A549 (cell line): ENCODE data around the gene CPZ. TPM values are rescaled to one million over a fixed set of nuclear protein-coding genes. Genes with fewer than 3 reads are reported as not detected.

ENCODE experiments used
- ATAC-seq, 2 experiments: fragments of 200-7000 bp in 1 of 2; fragments of >200 bp in 1 of 2; cut with Nextera tagmentation in 1 of 2; cut with Tn5 transposase in 1 of 2; 3 replicates each; pipeline versions ENCODE4 v1.8.0 to v1.9.1; 2018 to 2020; ENCODE audit warnings: mild to moderate bottlenecking in 1 of 2, moderate library complexity in 1 of 2
- CTCF ChIA-PET: fragments of 300-600 bp; sonication (Branson Sonifier 250); formaldehyde crosslinking; extraction: SDS; loops from one replicate; lab custom pipeline; 2021; ENCODE audit warnings: antibody characterized with exemption, inconsistent platforms; lab: Yijun Ruan, JAX
- POLR2A ChIA-PET: fragments of 350-600 bp; formaldehyde crosslinking; extraction: SDS; loops from one replicate; lab custom pipeline; 2021; ENCODE audit warnings: antibody characterized with exemption, inconsistent platforms; lab: Yijun Ruan, JAX
- DNase-seq, 2 experiments: peaks; one replicate each; pipeline versions ENCODE4 v3.0.0 to v3.0.0-alpha.2; 2011 to 2016; ENCODE audit warnings: low read depth in 1 of 2, low spot score in 1 of 2
- FAIRE-seq: peaks from 2 replicates; lab custom pipeline; 2011; peaks lifted over from hg19 to GRCh38; lab: Jason Lieb, UNC
- H3K27ac ChIP-seq, 2 experiments: fragments of >200 bp; sonication (Bioruptor Twin); formaldehyde crosslinking; 3 replicates each; pipeline ENCODE4 v1.5.1; 2016 to 2017
- H3K4me1 ChIP-seq: fragments of >200 bp; sonication (Bioruptor Twin); formaldehyde crosslinking; 3 replicates; pipeline ENCODE4 v1.6.1; 2016
- H3K4me2 ChIP-seq: fragments of >200 bp; sonication (Bioruptor Twin); formaldehyde crosslinking; 3 replicates; pipeline ENCODE4 v1.6.1; 2016
- H3K4me3 ChIP-seq: fragments of >200 bp; sonication (Bioruptor Twin); formaldehyde crosslinking; 3 replicates; pipeline ENCODE4 v1.5.1; 2016
- H3K9me3 ChIP-seq: fragments of >200 bp; sonication (Bioruptor Twin); formaldehyde crosslinking; 3 replicates; pipeline ENCODE4 v1.6.1; 2016
- ATOH8 ChIP-seq: fragments of 250-450 bp; sonication (Bioruptor Pico); IDR thresholded peaks from 2 replicates; pipeline ENCODE4 v1.5.0; 2020; ENCODE audit warnings: low read depth, mild to moderate bottlenecking, moderate library complexity
- BHLHE40 ChIP-seq: IDR thresholded peaks from 2 replicates; pipeline ENCODE4 v1.6.1; 2012; ENCODE audit warnings: low read depth, low read length, inconsistent platforms
- CBX8 ChIP-seq: fragments of 200-600 bp; sonication (generic); IDR thresholded peaks from 2 replicates; pipeline ENCODE4 v1.6.1; 2016
- ELK1 ChIP-seq: fragments of 150-350 bp; IDR thresholded peaks from 2 replicates; pipeline ENCODE4 v1.6.1; 2014; ENCODE audit warnings: low read depth, mild to moderate bottlenecking, low read length
- ESRRA ChIP-seq: fragments of 150-350 bp; IDR thresholded peaks from 2 replicates; pipeline ENCODE4 v1.6.1; 2014; ENCODE audit warnings: mild to moderate bottlenecking, low read length, borderline replicate concordance
- FOXS1 ChIP-seq: fragments of 250-450 bp; sonication (Bioruptor Pico); IDR thresholded peaks from 2 replicates; pipeline ENCODE4 v1.5.0; 2020; ENCODE audit warnings: mild to moderate bottlenecking, moderate library complexity
- HOXA7 ChIP-seq: fragments of 250-450 bp; sonication (Bioruptor Pico); IDR thresholded peaks from 2 replicates; pipeline ENCODE4 v1.5.0; 2020; ENCODE audit warnings: mild to moderate bottlenecking, moderate library complexity
- HOXB5 ChIP-seq: fragments of 250-450 bp; sonication (Bioruptor Pico); IDR thresholded peaks from 2 replicates; pipeline ENCODE4 v1.5.0; 2020; ENCODE audit warnings: mild to moderate bottlenecking, moderate library complexity
- JUNB ChIP-seq: fragments of >200 bp; sonication (Bioruptor Twin); formaldehyde crosslinking; IDR thresholded peaks from 2 replicates; pipeline ENCODE4 v1.6.1; 2016
- MAZ ChIP-seq: fragments of 150-350 bp; IDR thresholded peaks from 2 replicates; pipeline ENCODE4 v1.6.1; 2014; ENCODE audit warnings: antibody characterized with exemption, low read depth, low read length, borderline replicate concordance
- RAD21 ChIP-seq, 2 experiments: fragments of >200 bp in 1 of 2; sonication (Bioruptor Twin) in 1 of 2; formaldehyde crosslinking in 1 of 2; IDR thresholded peaks in 1 of 2; conservative IDR thresholded peaks in 1 of 2; 2 replicates in 1 of 2; 3 replicates in 1 of 2; pipeline ENCODE4 v1.6.1; 2012 to 2018; ENCODE audit warnings: inconsistent platforms in 1 of 2
- RCOR1 ChIP-seq: fragments of 150-350 bp; IDR thresholded peaks from 2 replicates; pipeline ENCODE4 v1.6.1; 2014; ENCODE audit warnings: antibody characterized with exemption, low read length, low read depth
- REST ChIP-seq: fragments of 200-600 bp; sonication (generic); IDR thresholded peaks from 2 replicates; pipeline ENCODE4 v1.6.1; 2016; ENCODE audit warnings: antibody characterized with exemption, mild to moderate bottlenecking, moderate library complexity
- RNF2 ChIP-seq: fragments of 200-600 bp; sonication (generic); IDR thresholded peaks from 2 replicates; pipeline ENCODE4 v1.6.1; 2016; ENCODE audit warnings: low read depth, mild to moderate bottlenecking, antibody characterized with exemption, moderate library complexity, borderline replicate concordance
- SREBF2 ChIP-seq: fragments of 450-650 bp; IDR thresholded peaks from 2 replicates; pipeline ENCODE4 v1.6.1; 2014; ENCODE audit warnings: mild to moderate bottlenecking, moderate library complexity
- TP53 ChIP-seq: fragments of 250-450 bp; sonication (Bioruptor Pico); IDR thresholded peaks from 2 replicates; pipeline ENCODE4 v1.5.0; 2021; ENCODE audit warnings: mild to moderate bottlenecking, moderate library complexity
- ZNF302 ChIP-seq: fragments of 250-450 bp; sonication (Bioruptor Pico); IDR thresholded peaks from 2 replicates; pipeline ENCODE4 v1.9.0; 2021; ENCODE audit warnings: inconsistent platforms, mild to moderate bottlenecking, moderate library complexity
- ZSCAN20 ChIP-seq: fragments of 250-450 bp; sonication (Bioruptor Pico); IDR thresholded peaks from 2 replicates; pipeline ENCODE4 v1.8.0; 2022; ENCODE audit warnings: mild to moderate bottlenecking, moderate library complexity
- WGBS: methylation state at CpG from one replicate; pipeline ENCODE4 v1.1.6; 2017; ENCODE audit errors: missing lambda C conversion rate; 5-methylcytosine and 5-hydroxymethylcytosine counted together
- polyA plus RNA-seq, 4 experiments: library from polyadenylated mRNA; depleted of rRNA in 3 of 4; stranded (reverse); fragments of >200 nt; fragmentation: RNase III in 1 of 4; extraction: RNeasy Plus Mini Kit Qiagen cat#74134 plus additional on column Dnase treatment in 1 of 4; gene quantifications; 2 replicates in 3 of 4; 3 replicates in 1 of 4; pipeline ENCODE4 v1.2.3, GENCODE V29; 2011 to 2017

The CPZ gene
- polyA plus RNA-seq, 2 of the 4 experiments (the other 2 are of a cell fraction), result 0.09 to 0.21 TPM

GRCh38 chr4:8579526-8580320, 12.8 kb upstream of the CPZ start:
- 22% methylated on average over 11 of the region's 12 CpGs for WGBS

GRCh38 chr4:8580321-8581093, 12.1 kb upstream of the CPZ start, which contains the start of gene GPR78:
Gene GPR78, plus strand, starts transcription at chr4:8580392. Its CDS starts 591 bp downstream, at chr4:8580983.
- DNase-seq, result peak in 1 of 2 experiments; percentile 33
- Histone ChIP-seq H3K4me3 (no peak within 1 kb of the TSS), H3K4me2 (no peak within 1 kb of the TSS; the same call in 2 of the 3 replicates), H3K4me1 (no peaks in the 10 kb centered on the region), H3K9me3 (no peaks in the 10 kb centered on the region), H3K27ac (no peak within 1 kb of the TSS)
- FAIRE-seq, result no peak
- POLR2A ChIA-PET, result no interaction called here
- CTCF ChIA-PET, result interaction anchor here (0.7 to 1.1 kb wide), 2 partner anchors 112 to 337 kb away, joined by 3 read pairs; no protein-coding TSS in a partner anchor
- WGBS, result 4% methylated on average over 13 of the region's 63 CpGs
- peak; percentile 83 to 89 for ATAC-seq
- TF ChIP-seq CBX8, result no peak
- no peak for TF ChIP-seq JUNB
- TF ChIP-seq ELK1, result no peak
- no peak for TF ChIP-seq HOXB5 (CRISPR knock-in tag)
- peak; percentile 93 for TF ChIP-seq REST
- no peak for TF ChIP-seq ZSCAN20

More at GRCh38 chr4:8579526-8580320, 12.8 kb upstream of the CPZ start:
- Histone ChIP-seq H3K27ac (no peak overlapping the region), H3K4me2 (no peak overlapping the region), H3K4me1 (no peaks in the 10 kb centered on the region), H3K9me3 (no peaks in the 10 kb centered on the region)
- POLR2A ChIA-PET, result no interaction called here
- ATAC-seq, result no peak
- TF ChIP-seq SREBF2 (no peak), REST (no peak), ZNF302 (no peak), TP53 (CRISPR knock-in tag) (no peak), MAZ (no peak), ESRRA (no peak), RAD21 (conservative IDR thresholded peaks at IDR 0.05 in 1 of 2, IDR thresholded peaks at IDR 0.05 in 1 of 2) (no peak), FOXS1 (no peak), ZSCAN20 (no peak), HOXA7 (no peak), HOXB5 (CRISPR knock-in tag) (no peak), ATOH8 (no peak), RNF2 (no peak), ELK1 (no peak), BHLHE40 (no peak), CBX8 (no peak), RCOR1 (no peak)
- TF ChIP-seq, all 56 proteins: peak for 0
- DNase-seq, result no peak
- no peak overlapping the region for H3K4me3 ChIP-seq
- no peak for FAIRE-seq
- CTCF ChIA-PET, result interaction anchor here (0.7 to 1.1 kb wide), 2 partner anchors 111 to 338 kb away, joined by 3 read pairs; no protein-coding TSS in a partner anchor
